Measurements from ENCODE around the gene CRIP1.

CRIP1 gene

GRCh38 chr14:105482486-105483110 is 4.1 kb upstream of the CRIP1 start:
- no peak for DNase-seq

DNA sequence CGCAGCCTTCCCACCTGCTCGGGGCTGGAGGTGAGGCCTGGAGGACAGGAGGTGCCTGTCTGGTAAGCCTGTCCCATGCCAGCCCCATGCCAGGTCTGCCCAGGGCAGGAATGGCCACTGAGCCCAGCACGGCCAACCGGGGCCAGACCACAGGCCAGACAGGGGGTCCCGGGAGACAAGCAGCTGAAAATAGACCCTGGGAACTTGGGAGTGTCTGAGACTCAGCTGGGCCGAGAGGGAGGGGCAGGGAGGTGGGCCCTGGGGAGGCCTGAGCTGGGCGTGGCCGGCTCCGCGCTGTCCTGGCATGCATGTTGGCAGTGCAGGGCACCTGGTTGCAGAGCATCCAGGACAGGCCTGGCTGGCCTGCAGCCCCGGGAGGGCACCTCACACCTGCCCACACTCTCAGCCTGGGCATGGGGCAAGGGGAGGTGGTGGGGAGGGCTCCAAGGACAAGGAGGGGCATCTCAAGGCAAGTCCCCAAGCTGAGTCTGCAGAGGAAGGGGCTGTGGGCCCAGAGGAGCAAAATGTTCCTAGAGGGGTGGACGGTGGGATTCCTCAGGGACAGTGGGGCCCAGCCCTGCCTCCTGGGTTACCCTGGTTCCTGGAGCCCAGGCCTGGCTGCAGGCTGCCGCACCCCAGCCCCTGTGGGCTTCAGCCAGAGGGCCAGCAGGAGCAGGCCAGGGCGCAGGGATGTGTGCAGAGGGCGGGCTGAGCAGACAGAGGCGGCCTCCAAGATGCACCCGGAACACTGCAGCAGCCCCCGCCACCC is 3.2 kb upstream of the CRIP1 start:
- DNase-seq, result no peak

- DNase-seq, result no peak
Observed at GRCh38 chr14:105484069-105484996, 2.4 kb upstream of the CRIP1 start.

DNA sequence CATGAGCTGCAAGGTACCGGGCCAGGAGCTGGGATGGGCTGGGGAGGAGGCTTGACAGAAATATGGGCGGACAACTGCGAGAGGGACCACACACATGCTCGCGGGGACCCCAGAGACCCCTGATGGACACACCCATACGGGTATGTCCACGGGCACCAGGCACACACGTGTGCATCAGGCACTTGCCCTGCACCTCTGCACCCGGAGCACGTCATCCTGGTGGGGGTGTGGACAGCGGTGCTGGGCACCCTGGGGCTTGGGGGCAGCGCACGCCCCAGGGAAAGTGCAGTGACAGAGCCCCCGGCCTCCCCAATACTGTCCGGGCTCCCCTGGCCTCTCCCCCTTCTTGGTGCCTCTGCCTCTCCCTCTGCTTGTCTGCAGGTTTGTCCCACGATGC is 1.7 kb upstream of the CRIP1 start:
- DNase-seq, result no peak

DNA sequence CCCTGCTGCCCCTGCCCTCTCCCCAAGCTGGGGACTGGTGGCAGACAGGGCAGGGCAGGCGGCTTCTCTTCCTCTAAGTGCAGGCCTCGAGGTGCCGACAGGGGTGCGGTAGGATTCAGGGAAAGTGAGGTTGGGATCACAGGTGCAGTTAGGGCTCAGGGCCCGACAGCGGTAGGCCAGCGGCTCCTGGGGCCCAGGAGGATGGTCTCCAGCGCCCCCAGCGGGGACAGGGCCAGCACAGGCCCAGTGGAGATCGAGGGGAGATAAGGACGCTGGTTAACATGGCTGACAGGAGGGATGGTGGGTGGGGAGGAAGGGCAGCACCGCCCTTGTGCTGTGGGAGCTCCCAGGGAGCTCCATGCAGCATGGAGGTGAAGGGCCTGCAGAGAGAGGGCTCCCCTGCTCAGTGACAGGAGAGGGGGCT is 935 bp upstream of the CRIP1 start:
- DNase-seq, result peak; percentile 30

GRCh38 chr14:105486974-105487448 is 325 bp downstream of the CRIP1 start:
- DNase-seq, result peak; percentile 58

- DNase-seq, result peak; percentile 78
Observed at GRCh38 chr14:105487449-105487985, 831 bp downstream of the CRIP1 start.

DNA sequence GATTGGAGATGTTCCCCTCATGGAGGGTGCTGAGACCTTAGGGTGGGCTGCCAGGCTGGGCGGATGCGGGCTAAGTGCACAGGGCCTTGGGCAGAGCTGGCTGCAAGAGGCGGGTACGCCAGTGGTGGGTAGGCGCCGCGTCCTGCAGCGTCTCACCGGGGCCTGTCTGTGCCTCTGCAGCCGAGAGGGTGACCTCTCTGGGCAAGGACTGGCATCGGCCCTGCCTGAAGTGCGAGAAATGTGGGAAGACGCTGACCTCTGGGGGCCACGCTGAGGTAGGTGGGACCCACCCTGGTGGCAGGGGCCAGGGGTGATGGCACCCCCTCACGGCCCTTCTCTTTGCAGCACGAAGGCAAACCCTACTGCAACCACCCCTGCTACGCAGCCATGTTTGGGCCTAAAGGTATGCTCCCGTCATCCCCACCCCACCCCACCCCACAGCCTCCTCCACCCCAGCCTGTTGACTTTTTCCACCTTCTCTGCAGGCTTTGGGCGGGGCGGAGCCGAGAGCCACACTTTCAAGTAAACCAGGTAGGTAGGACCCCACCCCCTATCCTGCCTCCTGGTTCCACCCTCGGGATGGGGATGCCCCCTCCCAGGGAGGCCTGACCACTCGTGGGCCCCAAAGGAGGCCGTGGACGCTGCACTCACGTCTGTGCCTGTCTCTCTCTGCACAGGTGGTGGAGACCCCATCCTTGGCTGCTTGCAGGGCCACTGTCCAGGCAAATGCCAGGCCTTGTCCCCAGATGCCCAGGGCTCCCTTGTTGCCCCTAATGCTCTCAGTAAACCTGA is 1.5 kb downstream of the CRIP1 start:
- DNase-seq, result peak; percentile 47

- no peak for DNase-seq
Observed at GRCh38 chr14:105488781-105489541, 2.3 kb downstream of the CRIP1 start.

GRCh38 chr14:105489542-105490266 is 3.0 kb downstream of the CRIP1 start:
- DNase-seq, result peak; percentile 70

DNA sequence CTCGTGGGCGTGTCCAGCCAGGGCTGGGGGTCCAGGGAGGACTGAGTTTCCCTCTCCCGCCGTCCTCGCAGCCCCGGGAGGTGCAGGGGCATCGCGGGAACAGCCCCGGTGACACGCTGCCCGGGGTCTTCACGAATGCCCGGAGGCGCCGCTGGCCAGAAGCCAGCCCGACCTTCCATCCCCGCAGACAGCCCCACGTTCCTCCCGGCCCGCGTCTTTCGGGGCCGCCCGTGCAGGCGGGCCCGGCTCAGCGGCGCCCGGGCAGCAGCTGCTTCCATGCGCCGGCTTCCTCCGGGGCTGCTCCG is 3.5 kb downstream of the CRIP1 start:
- no peak for DNase-seq

GRCh38 chr14:105490572-105491365 is 4.1 kb downstream of the CRIP1 start, which contains the start of gene TEDC1:
Gene TEDC1 (plus strand): TSS chr14:105491246. CDS start chr14:105491376, 130 bp downstream.
- peak; percentile 99 for DNase-seq

- DNase-seq, result peak; percentile 73
Observed at GRCh38 chr14:105491366-105491973, 4.8 kb downstream of the CRIP1 start.

DNA sequence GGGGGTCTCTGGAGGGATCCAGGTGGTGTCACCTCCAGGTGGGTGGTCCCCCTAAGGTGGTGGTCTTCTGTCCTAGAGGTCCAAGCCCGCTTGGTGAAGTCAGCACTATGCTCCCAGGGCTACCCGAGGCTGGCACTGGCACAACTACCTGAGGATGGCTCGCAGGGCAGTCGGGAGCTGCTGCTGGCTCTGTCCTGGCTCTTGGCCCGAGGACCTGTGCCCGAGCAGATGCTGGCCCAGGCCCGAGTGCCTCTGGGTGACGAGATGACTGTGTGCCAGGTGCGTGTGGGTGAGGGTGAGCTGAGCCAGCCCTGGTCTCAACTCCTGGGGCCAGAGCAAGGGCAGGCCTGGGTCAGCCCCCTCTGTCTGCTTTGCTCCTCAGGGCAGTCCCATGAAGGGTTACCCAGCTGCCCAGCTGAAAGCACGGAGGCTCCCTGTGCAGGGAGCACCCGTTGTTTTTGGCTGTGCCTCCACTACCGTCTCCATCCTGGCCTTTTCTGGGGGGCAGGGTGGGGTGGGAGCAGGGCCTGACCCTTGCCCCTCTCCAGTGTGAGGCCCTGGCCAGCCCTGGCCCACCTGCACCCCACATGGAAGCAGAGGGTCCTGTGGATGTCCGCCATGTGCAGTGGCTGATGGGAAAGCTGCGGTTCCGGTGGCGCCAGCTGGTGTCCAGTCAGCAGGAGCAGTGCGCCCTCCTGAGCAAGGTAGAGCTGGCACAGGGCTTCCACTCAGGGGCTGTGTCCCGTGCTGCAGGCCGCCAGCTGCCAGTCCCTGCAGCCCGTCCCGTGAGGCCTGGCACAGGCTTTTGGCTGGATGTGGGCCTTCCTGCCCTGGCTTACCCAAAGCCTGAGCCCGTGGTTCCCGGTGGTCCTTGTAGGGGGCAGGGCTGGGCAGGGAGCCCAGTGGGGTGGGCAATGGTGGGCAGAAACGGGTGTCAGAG is 5.6 kb downstream of the CRIP1 start:
- no peak for DNase-seq

- no peak for DNase-seq
Observed at GRCh38 chr14:105492971-105493871, 6.5 kb downstream of the CRIP1 start.

DNA sequence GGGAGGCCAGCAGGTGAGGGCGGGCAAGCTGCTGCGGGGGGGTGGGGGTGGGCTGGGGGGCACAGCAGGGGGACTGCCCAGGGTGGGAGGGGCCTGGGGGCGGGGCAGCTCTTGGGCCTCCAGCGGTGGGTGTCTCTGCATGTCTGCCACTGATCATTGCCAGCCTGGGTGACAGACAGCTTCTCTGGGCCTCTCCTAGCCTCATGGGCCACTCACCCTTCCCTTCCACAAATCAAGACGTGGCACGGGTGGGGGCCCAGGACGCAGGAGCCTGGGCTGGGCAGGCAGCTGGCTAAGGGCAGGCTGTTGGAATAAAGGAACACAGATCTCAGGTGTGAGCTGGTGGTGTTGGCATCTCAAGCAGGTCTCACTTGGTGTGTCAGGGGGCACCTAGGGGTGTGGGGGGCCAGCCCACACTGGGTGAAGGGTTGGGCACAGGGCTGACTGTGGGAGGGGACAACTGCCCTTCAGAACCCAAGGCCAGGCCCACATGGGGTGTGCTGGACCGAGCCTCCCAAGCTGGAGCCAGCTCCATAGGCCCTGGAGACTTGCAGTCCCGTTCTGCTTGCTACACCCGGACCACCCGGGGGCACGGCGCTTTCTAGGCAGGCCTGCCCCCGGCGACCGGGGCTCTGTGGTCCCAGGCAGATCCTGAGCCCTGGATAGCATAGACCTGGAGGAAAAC is 7.4 kb downstream of the CRIP1 start:
- no peak for DNase-seq

DNA sequence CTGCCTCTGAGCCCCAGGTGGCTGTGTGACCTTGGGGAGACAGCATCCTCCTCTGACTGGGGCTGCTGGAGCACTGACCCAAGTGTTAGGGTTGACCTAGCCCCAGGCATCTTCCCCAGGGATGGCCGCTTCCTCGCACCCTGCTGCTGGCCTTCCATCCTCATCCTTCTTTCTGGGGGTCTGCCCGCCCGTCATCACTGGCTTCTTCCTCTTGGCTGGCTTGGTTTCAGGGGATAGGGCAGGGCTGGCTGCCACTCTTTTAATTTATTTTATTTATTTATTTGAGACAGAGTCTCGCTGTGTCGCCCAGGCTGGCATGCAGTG is 7.9 kb downstream of the CRIP1 start:
- no peak for DNase-seq

All from activated gamma-delta T cell (primary cell).